K562 (cell line): ENCODE measurements around the gene TMEM106B. TPM values are rescaled to one million over a fixed set of nuclear protein-coding genes. Genes with fewer than 3 reads are reported as not detected.

ENCODE experiments used
- AFF4 ChIP-seq: sonication (generic); formaldehyde crosslinking; IDR thresholded peaks from 2 replicates; pipeline ENCODE4 v1.8.0; 2023; ENCODE audit warnings: mild to moderate bottlenecking, missing genetic modification reagents
- BRD9 ChIP-seq: fragments of 450-650 bp; IDR thresholded peaks from 2 replicates; pipeline ENCODE4 v1.6.1; 2018; ENCODE audit warnings: low read depth; ENCODE audit not compliant: partially characterized antibody
- CEBPB ChIP-seq: fragments of 450-650 bp; IDR thresholded peaks from 2 replicates; pipeline ENCODE4 v1.6.1; 2016; ENCODE audit warnings: missing genetic modification characterization, missing compliant biosample characterization
- EGR1 ChIP-seq: fragments of 450-650 bp; conservative IDR thresholded peaks from 2 replicates; pipeline ENCODE4 v1.6.1; 2017; ENCODE audit warnings: mild to moderate bottlenecking
- ESRRB ChIP-seq: fragments of 250-450 bp; sonication (Bioruptor Pico); IDR thresholded peaks from 2 replicates; pipeline ENCODE4 v1.5.0; 2020; ENCODE audit warnings: mild to moderate bottlenecking, moderate library complexity, borderline replicate concordance
- HSF4 ChIP-seq: fragments of 250-450 bp; sonication (Bioruptor Pico); IDR thresholded peaks from 2 replicates; pipeline ENCODE4 v2.1.2; 2022; ENCODE audit warnings: mild to moderate bottlenecking, moderate library complexity, borderline replicate concordance
- LCOR ChIP-seq: sonication (generic); formaldehyde crosslinking; IDR thresholded peaks from 2 replicates; pipeline ENCODE4 v1.8.0; 2022; ENCODE audit warnings: mild to moderate bottlenecking, missing genetic modification reagents
- PHB2 ChIP-seq: fragments of 450-650 bp; IDR thresholded peaks from 2 replicates; pipeline ENCODE4 v1.6.1; 2017; ENCODE audit warnings: low read depth
- PURB ChIP-seq: sonication (generic); formaldehyde crosslinking; IDR thresholded peaks from 2 replicates; pipeline ENCODE4 v1.9.0; 2021; ENCODE audit warnings: low read depth, mild to moderate bottlenecking, missing genetic modification reagents
- RBM14 ChIP-seq: fragments of 200-400 bp; formaldehyde crosslinking; IDR thresholded peaks from 2 replicates; pipeline ENCODE4 v1.6.1; 2018; ENCODE audit warnings: low read depth, mild to moderate bottlenecking, low read length, moderate library complexity, borderline replicate concordance; ENCODE audit not compliant: insufficient read depth
- RBM15 ChIP-seq: fragments of 200-400 bp; formaldehyde crosslinking; IDR thresholded peaks from 2 replicates; pipeline ENCODE4 v1.6.1; 2018; ENCODE audit warnings: mild to moderate bottlenecking, low read length, moderate library complexity; ENCODE audit not compliant: insufficient read depth
- SNIP1 ChIP-seq: fragments of 450-650 bp; IDR thresholded peaks from 2 replicates; pipeline ENCODE4 v1.7.1; 2017; ENCODE audit warnings: low read depth, mild to moderate bottlenecking
- ZMIZ1 ChIP-seq, 2 experiments: fragments of 150-350 bp in 1 of 2; IDR thresholded peaks; 2 replicates each; pipeline ENCODE4 v1.6.1; 2012 to 2016; ENCODE audit warnings: low read depth in 2 of 2, low read length in 2 of 2, mild to moderate bottlenecking in 1 of 2, moderate library complexity in 1 of 2
- ZNF280A ChIP-seq: fragments of 450-650 bp; IDR thresholded peaks from 2 replicates; pipeline ENCODE4 v1.6.1; 2018; ENCODE audit warnings: mild to moderate bottlenecking, low read depth; ENCODE audit not compliant: partially characterized antibody
- ZNF583 ChIP-seq: fragments of 250-450 bp; sonication (Bioruptor Pico); IDR thresholded peaks from 2 replicates; pipeline ENCODE4 v1.4.0; 2020
- ZNF655 ChIP-seq: fragments of 250-450 bp; sonication (Bioruptor Pico); IDR thresholded peaks from 2 replicates; pipeline ENCODE4 v1.5.0; 2021
- ZNF707 ChIP-seq: fragments of 250-450 bp; sonication (Bioruptor Pico); conservative IDR thresholded peaks from 2 replicates; pipeline ENCODE4 v1.8.0; 2022; ENCODE audit warnings: inconsistent platforms, mild to moderate bottlenecking, moderate library complexity
- ZNF778 ChIP-seq: fragments of 450-650 bp; formaldehyde crosslinking; IDR thresholded peaks from 2 replicates; pipeline ENCODE4 v1.4.0; 2020; ENCODE audit warnings: mild to moderate bottlenecking, moderate library complexity
- polyA plus RNA-seq, 8 experiments: library from polyadenylated mRNA; depleted of rRNA in 4 of 8; stranded (reverse) in 5 of 8; unstranded in 3 of 8; fragments of >200 nt; fragmentation: Nextera tagmentation in 2 of 8; fragmentation: Illumina TruSeq in 1 of 8; extraction: Ambion mirVana in 2 of 8; extraction: Trizol in 1 of 8; gene quantifications; 2 replicates each; pipeline versions ENCODE4 v1.2.1 to v1.2.3, GENCODE V29; 2011 to 2014; ENCODE audit warnings: inconsistent platforms in 1 of 8, missing spikeins in 1 of 8
- total RNA-seq, 7 experiments: library from RNA; depleted of rRNA in 6 of 7; stranded (reverse); fragments of >200 nt in 6 of 7; fragmentation: Illumina TruSeq in 2 of 7; extraction: Trizol in 2 of 7; gene quantifications; 2 replicates each; pipeline versions ENCODE4 v1.2.1 to v1.2.3, GENCODE V29; 2011 to 2021; ENCODE audit warnings: low replicate concordance in 1 of 7

Gene TMEM106B
- total and polyA plus RNA-seq, 9 of the 15 experiments (the other 6 are each of a cell fraction or from before 2014, with no cell fraction given) = 8.6 to 30.4 (median 18.7) TPM

GRCh38 chr7:12211054-12211710 lies at the start of gene TMEM106B (continued):
- TF ChIP-seq ZNF280A (no peak), RBM15 (no peak), ZNF583 (CRISPR knock-in tag) (peak; percentile 34; the same call in 1 of the 2 replicates), ZNF655 (CRISPR knock-in tag) (no peak), BRD9 (no peak), LCOR (CRISPR knock-in tag) (peak; percentile 68; the same call in 1 of the 2 replicates), RBM14 (no peak), HSF4 (CRISPR knock-in tag) (no peak), AFF4 (CRISPR knock-in tag) (peak; percentile 88; the same call in 1 of the 2 replicates), ZNF707 (no peak), ESRRB (no peak), PURB (no peak), PHB2 (no peak), CEBPB (no peak), SNIP1 (no peak), ZNF778 (no peak), ZMIZ1 (IDR thresholded peaks at IDR 0.05; ENCODE audit: low read depth in 2 of 2, low read length in 2 of 2) (no peak), EGR1 (no peak)
